NCI-H446 treated with DMSO at 0.1 percent for 48 hours (cell line): ENCODE results near the gene PIK3R5.
"Not testable (repeated sequence)": the region's sequence is repeated elsewhere in the genome, so short reads cannot be mapped to it uniquely, and the experiment has no call there.

ENCODE experiments used
- DNase-seq: peaks from one replicate; lab custom pipeline; 2025; lab: John Stamatoyannopoulos, UW

Gene PIK3R5

GRCh38 chr17:8984225-8984624 lies 18.7 kb upstream of the PIK3R5 start:
- not testable (repeated sequence) for DNase-seq

GRCh38 chr17:8981443-8981842 lies 15.9 kb upstream of the PIK3R5 start:
- no peak for DNase-seq

GRCh38 chr17:8979715-8980114 lies 14.2 kb upstream of the PIK3R5 start:
- no peak for DNase-seq

- DNase-seq = no peak
These were observed 11.1 kb upstream of the PIK3R5 start for GRCh38 chr17:8976638-8977037.

GRCh38 chr17:8975091-8975725 lies 9.7 kb upstream of the PIK3R5 start:
- no peak for DNase-seq

GRCh38 chr17:8969901-8970300 lies 4.4 kb upstream of the PIK3R5 start:
- DNase-seq = no peak

- DNase-seq = no peak
These were observed 3.0 kb upstream of the PIK3R5 start for GRCh38 chr17:8968503-8968902.

GRCh38 chr17:8967861-8968260 lies 2.4 kb upstream of the PIK3R5 start:
- DNase-seq = no peak

- no peak for DNase-seq
These were observed 1.4 kb upstream of the PIK3R5 start for GRCh38 chr17:8966926-8967325.

GRCh38 chr17:8964801-8965393 lies 610 bp downstream of the PIK3R5 start:
- DNase-seq = no peak

GRCh38 chr17:8963647-8964258 lies 1.8 kb downstream of the PIK3R5 start:
- DNase-seq = no peak

- no peak for DNase-seq
These were observed 2.5 kb downstream of the PIK3R5 start for GRCh38 chr17:8963014-8963413.

GRCh38 chr17:8961829-8962228 lies 3.7 kb downstream of the PIK3R5 start:
- no peak for DNase-seq

GRCh38 chr17:8960325-8961140 lies 5.0 kb downstream of the PIK3R5 start:
- no peak for DNase-seq

- DNase-seq = no peak
These were observed 6.1 kb downstream of the PIK3R5 start for GRCh38 chr17:8959312-8959918.

GRCh38 chr17:8957721-8958120 lies 7.8 kb downstream of the PIK3R5 start:
- DNase-seq = no peak

GRCh38 chr17:8956465-8956902 lies 9.0 kb downstream of the PIK3R5 start:
- no peak for DNase-seq

GRCh38 chr17:8955021-8955959 lies 10.2 kb downstream of the PIK3R5 start:
- no peak for DNase-seq

- DNase-seq = no peak
These were observed 11.2 kb downstream of the PIK3R5 start for GRCh38 chr17:8954339-8954738.

GRCh38 chr17:8953156-8953885 lies 12.2 kb downstream of the PIK3R5 start:
- no peak for DNase-seq
